Daoy (cell line): ENCODE data around the gene PLN. TPM values are rescaled to one million over a fixed set of nuclear protein-coding genes. Genes with fewer than 3 reads are reported as not detected.

Experiments used
- DNase-seq: peaks from one replicate; pipeline ENCODE4 v3.0.0-alpha.2; 2015; ENCODE audit warnings: low read depth
- total RNA-seq: library from RNA; depleted of rRNA; stranded (reverse); fragments of >200 nt; shearing (Covaris generic); gene quantifications from 2 replicates; pipeline ENCODE4 v1.2.3, GENCODE V29; 2014

Gene PLN
- total RNA-seq, 1 experiment from 2014 or later, result not detected

DNA sequence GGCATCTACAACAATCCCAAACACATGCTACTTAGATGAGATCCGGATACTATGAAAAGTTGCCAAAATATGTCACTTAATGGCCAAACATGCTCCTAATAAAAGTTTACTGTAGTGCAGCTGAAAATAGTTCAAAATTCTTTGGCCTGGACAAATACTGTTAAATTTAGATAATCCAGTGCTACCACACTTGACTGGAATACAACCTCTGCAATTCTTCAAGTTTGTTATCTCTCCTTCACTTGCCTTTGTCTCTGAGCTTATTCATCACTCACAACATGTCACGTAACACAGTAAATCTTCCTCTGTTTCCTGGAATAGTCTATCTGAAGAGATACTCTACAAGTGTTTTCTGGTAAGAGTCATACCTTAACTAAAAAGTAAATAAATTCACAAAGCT is 10.5 kb upstream of the PLN start:
- DNase-seq, result no peak

- DNase-seq, result peak; percentile 69
Measured at GRCh38 chr6:118542184-118542952, 5.7 kb upstream of the PLN start.

DNA sequence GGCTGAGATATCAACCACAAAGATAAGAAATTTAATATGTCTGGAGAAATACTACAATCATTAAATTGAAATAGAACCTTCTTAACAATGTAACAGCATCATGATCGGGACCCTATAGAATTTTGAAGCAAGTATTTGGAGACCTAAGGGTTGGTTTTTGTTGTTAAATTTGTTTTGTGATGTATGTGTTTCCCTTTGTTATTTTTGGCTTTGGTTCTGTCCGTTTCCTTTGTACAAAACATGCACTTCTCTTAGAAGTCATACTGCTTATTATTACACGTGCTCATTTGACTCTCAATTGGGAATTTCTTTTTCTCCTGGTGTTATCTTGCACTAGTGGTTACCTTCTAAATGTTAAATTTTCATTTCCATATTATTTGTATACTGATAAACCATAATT is 4.0 kb upstream of the PLN start:
- no peak for DNase-seq

GRCh38 chr6:118546164-118546879 is 1.8 kb upstream of the PLN start:
- DNase-seq, result no peak

DNA sequence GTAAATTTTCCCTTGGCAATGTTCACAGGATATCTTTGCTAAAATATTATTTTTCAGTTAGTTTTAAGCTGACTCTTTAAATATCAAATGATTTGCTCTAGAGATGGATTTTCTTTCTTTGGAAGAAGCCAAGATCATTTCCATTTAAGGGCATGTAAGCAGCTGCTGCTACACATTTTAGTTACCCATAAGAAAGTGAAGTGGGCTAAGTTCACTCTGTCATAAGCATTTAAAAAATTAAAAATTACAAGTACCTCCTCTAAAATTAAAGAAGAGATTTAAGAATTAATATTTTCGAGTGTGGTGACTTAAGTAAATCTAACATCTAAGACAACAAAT is 1.2 kb upstream of the PLN start:
- DNase-seq, result no peak

- DNase-seq, result no peak
Measured at GRCh38 chr6:118548613-118549012, 517 bp downstream of the PLN start.

GRCh38 chr6:118551063-118552053 is 3.3 kb downstream of the PLN start:
- peak; percentile 18 for DNase-seq

DNA sequence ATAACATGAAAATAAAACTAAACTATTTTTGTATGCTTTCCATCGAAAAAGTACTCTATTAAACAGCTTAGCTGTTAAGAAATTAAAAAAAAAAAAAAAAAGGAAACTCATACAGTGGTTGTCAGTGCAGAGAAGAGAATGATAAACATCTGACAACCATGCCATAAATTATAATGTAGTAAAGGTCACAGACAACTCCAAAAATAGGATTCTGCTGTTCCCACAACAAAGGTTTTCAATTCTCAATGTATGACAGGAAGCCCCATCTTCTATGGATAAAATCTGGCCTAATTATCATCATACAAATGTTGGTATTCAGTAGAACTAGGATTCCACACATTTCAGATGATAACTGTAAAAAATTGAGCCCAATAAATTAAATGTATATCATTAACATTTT is 5.0 kb downstream of the PLN start:
- DNase-seq, result no peak

- DNase-seq, result no peak
Measured at GRCh38 chr6:118554698-118555097, 6.6 kb downstream of the PLN start.

GRCh38 chr6:118558464-118559217 is 10.5 kb downstream of the PLN start:
- DNase-seq, result no peak

DNA sequence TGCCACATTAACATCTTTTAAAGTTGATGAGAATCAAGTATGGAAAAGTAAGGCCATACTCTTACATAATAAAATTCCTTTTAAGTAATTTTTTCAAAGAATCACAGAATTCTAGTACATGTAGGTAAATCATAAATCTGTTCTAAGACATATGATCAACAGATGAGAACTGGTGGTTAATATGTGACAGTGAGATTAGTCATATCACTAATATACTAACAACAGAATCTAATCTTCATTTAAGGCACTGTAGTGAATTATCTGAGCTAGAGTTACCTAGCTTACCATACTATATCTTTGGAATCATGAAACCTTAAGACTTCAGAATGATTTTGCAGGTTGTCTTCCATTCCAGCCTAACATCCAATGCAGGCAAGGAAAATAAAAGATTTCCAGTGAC is 11.6 kb downstream of the PLN start:
- no peak for DNase-seq

DNA sequence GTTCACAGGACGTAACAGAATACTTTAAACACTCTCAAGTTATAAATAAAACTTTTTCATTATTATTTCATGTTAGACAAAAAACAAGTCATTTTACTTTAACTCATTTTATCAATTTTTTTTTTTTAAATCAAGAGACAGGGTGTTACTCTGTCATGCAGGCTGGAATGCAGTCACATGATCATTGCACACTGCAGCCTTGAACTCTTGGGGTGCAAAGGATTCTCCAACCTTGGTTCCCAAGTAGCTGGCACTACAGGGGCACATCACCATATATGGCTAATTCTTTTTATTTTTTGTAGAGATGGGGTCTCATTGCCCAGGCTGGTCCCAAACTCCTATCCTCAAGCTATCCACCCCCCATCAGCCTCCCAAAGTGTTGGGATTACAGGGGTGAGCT is 14.2 kb downstream of the PLN start:
- no peak for DNase-seq

- DNase-seq, result no peak
Measured at GRCh38 chr6:118562959-118563358, 14.9 kb downstream of the PLN start.

DNA sequence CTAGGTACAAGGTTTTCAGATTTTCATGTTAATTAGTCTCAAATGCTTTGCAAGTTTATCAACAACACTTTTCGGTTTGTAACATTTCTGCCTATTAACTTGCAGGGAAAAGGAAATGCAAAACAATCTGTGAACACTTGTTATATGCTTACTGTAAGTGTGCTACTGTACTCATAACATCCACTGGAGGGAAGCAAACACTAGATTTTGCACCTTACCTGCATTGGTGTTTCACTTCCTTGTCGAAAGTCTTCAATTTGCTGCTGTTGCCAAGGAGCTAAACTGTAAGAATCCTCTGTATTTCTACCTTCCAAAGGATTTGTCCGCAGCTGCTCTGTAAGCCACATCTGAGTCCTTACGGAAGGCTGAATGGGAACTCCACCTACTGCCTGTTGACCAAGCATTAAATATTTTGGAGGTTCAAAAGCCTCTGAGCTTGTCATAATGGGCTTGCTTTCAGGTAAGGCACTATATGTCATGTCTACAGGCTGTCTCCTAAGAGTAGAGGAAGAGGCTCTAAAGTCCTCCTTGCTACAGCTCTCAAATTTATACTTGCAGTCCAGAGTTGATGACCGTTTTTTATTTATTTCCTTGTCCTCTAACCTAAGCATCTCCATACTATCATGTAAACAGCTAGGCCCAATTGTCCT is 17.3 kb downstream of the PLN start:
- DNase-seq, result peak; percentile 15

GRCh38 chr6:118567974-118568373 is 19.9 kb downstream of the PLN start:
- no peak for DNase-seq

- no peak for DNase-seq
Measured at GRCh38 chr6:118569498-118569897, 21.4 kb downstream of the PLN start.

DNA sequence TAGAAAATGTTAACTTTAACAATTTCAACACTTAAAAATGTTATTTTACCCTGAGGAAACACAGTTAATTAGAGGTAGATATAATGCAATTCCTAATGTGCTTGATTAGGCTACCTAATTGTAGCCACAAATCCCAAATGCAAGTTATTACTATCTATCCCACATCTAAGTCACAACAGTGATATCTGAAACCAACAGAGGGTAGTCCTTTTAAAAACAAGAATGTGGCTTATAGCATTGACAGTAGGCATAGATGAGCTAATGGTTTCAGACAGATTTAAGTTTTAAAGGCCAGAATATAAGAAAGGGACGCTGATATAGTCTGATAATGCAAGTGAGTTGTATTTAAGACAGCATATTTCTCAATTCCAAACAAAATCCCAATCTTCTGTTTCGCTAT is 23.0 kb downstream of the PLN start:
- no peak for DNase-seq

- no peak for DNase-seq
Measured at GRCh38 chr6:118574051-118574865, 26.2 kb downstream of the PLN start.

- DNase-seq, result no peak
Measured at GRCh38 chr6:118577972-118578371, 29.9 kb downstream of the PLN start.

GRCh38 chr6:118578617-118579016 is 30.5 kb downstream of the PLN start:
- no peak for DNase-seq
